ENCODE data around the gene CPEB2. TPM values are rescaled to one million over a fixed set of nuclear protein-coding genes. Genes with fewer than 3 reads are reported as not detected.
"Not testable (repeated sequence)": the region's sequence is repeated elsewhere in the genome, so short reads cannot be mapped to it uniquely, and the experiment has no call there.

The CPEB2 gene
- total RNA-seq, 2 donors from 2014 or later = 24.7 to 33.2 TPM

GRCh38 chr4:15035159-15035558 lies 32.9 kb downstream of the CPEB2 start:
- DNase-seq (no peak), ATAC-seq (no peak)
- intact Hi-C loops (cut with DNase I, micrococcal nuclease) = no loop called here

- intact Hi-C loops (cut with DNase I, micrococcal nuclease) = no loop called here
- DNase-seq (no peak), ATAC-seq (no peak)
These were observed 35.8 kb downstream of the CPEB2 start for GRCh38 chr4:15037923-15038541.

- intact Hi-C loops (cut with DNase I, micrococcal nuclease) = no loop called here
- no peak for ATAC-seq
- no peak for DNase-seq
These were observed 38.7 kb downstream of the CPEB2 start for GRCh38 chr4:15040916-15041463.

GRCh38 chr4:15042529-15043167 lies 40.4 kb downstream of the CPEB2 start:
- intact Hi-C loops (cut with DNase I, micrococcal nuclease) = no loop called here
- ATAC-seq = no peak
- no peak for DNase-seq

GRCh38 chr4:15043226-15043625 lies 40.9 kb downstream of the CPEB2 start:
- DNase-seq (no peak), ATAC-seq (no peak)
- intact Hi-C loops (cut with DNase I, micrococcal nuclease) = no loop called here

GRCh38 chr4:15043922-15044321 lies 41.6 kb downstream of the CPEB2 start:
- intact Hi-C loops (cut with DNase I, micrococcal nuclease) = no loop called here
- ATAC-seq (no peak), DNase-seq (no peak)

GRCh38 chr4:15054541-15054940 lies 52.3 kb downstream of the CPEB2 start:
- intact Hi-C loops (cut with DNase I, micrococcal nuclease) = no loop called here
- ATAC-seq (no peak), DNase-seq (no peak)

- DNase-seq (no peak), ATAC-seq (no peak)
- intact Hi-C loops (cut with DNase I, micrococcal nuclease) = no loop called here
These were observed 57.9 kb downstream of the CPEB2 start for GRCh38 chr4:15060213-15060612.

GRCh38 chr4:15063341-15063740 lies 61.1 kb downstream of the CPEB2 start:
- intact Hi-C loops (cut with DNase I, micrococcal nuclease) = no loop called here
- ATAC-seq = no peak
- no peak for DNase-seq

GRCh38 chr4:15065516-15065915 lies 63.2 kb downstream of the CPEB2 start:
- intact Hi-C loops (cut with DNase I, micrococcal nuclease) = no loop called here
- ATAC-seq (no peak), DNase-seq (no peak)

GRCh38 chr4:15066140-15066539 lies 63.9 kb downstream of the CPEB2 start:
- DNase-seq (no peak), ATAC-seq (no peak)
- intact Hi-C loops (cut with DNase I, micrococcal nuclease) = no loop called here

GRCh38 chr4:15068298-15068697 lies 66.0 kb downstream of the CPEB2 start:
- ATAC-seq (no peak), DNase-seq (no peak)
- intact Hi-C loops (cut with DNase I, micrococcal nuclease) = no loop called here

GRCh38 chr4:15075875-15076274 lies 73.6 kb downstream of the CPEB2 start:
- DNase-seq = no peak
- ATAC-seq = no peak
- intact Hi-C loops (cut with DNase I, micrococcal nuclease) = no loop called here

- ATAC-seq (no peak), DNase-seq (no peak)
- intact Hi-C loops (cut with DNase I, micrococcal nuclease) = no loop called here
These were observed 75.7 kb downstream of the CPEB2 start for GRCh38 chr4:15077969-15078368.

GRCh38 chr4:15078682-15079642 lies 76.7 kb downstream of the CPEB2 start:
- DNase-seq (no peak), ATAC-seq (no peak)
- intact Hi-C loops (cut with DNase I, micrococcal nuclease) = no loop called here

GRCh38 chr4:15084780-15085179 lies 82.5 kb downstream of the CPEB2 start:
- intact Hi-C loops (cut with DNase I, micrococcal nuclease) = no loop called here
- DNase-seq (no peak), ATAC-seq (no peak)

- intact Hi-C loops (cut with DNase I, micrococcal nuclease); DNase-seq; ATAC-seq: not testable (repeated sequence)
These were observed 83.5 kb downstream of the CPEB2 start for GRCh38 chr4:15085762-15086161.

- DNase-seq; ATAC-seq; intact Hi-C loops (cut with DNase I, micrococcal nuclease): not testable (repeated sequence)
These were observed 84.0 kb downstream of the CPEB2 start for GRCh38 chr4:15086259-15086658.

GRCh38 chr4:15088394-15089035 lies 86.2 kb downstream of the CPEB2 start:
- no peak for ATAC-seq
- intact Hi-C loops (cut with DNase I, micrococcal nuclease) = no loop called here
- no peak for DNase-seq
